ENCODE data around the gene SMARCA1.

SMARCA1 gene

DNA sequence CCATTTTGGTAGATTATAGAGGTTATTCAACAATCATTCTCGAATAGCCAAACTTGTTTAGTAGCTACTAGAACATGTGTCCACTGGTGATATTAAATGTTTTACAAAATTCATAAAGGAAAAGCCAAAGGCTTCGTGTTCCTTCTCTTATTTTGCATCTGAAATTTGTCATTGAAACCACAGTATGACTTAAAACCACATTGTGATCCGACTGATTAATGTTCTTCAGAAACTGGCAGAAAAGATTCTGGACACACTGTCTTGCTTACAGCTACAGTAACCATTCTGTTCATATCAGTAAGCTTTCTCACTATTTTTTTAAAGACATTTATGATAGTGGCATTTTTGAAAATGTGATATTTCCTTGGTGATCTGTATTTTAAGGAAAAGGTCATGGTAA lies 2.6 kb upstream of the SMARCA1 start:
- no peak for DNase-seq

DNA sequence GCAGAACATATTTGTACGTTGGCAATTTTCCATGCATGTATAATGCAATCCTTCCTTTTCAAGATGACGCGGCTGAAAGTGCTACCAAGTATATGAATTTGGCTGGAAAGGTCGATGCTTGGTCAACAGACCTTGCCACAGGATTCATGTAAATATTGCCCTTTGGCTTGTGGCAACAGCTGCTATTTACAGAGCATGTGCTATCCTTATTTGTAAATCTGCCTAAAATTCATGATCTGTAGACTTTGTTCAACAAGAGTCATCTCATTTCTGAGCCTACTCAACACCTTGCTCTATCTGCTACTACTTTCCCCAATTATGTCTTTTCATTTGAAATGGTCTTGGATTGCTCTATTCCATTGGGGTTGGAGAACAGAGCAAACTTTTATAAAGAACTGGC lies 1.9 kb upstream of the SMARCA1 start:
- no peak for DNase-seq

DNA sequence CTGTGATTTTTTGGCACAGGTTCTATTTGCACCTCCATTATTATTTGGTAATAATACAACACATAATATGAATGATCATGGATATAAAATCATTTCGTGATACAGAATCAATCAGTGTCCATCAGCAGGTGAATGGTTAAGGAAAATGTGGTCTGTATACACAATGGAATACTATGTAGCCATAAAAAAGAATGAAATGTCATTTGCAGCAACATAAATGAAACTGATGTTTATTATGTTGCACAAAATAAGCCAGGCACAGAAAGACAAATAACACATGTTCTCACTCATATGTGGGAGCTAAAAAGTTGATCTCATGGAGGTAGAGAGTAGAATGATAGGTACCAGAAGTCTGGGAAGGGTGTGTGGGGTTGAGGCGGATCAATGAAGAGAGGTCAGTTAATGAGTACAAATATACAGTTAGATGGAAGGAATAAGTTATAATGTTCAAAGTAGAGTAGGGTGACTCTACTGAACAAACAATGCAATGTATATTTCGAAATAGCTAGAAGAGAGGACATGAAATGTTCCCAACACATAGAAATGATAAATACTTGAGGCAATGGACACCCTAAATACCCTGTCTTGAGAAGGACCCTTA lies 1.1 kb upstream of the SMARCA1 start:
- no peak for DNase-seq

DNA sequence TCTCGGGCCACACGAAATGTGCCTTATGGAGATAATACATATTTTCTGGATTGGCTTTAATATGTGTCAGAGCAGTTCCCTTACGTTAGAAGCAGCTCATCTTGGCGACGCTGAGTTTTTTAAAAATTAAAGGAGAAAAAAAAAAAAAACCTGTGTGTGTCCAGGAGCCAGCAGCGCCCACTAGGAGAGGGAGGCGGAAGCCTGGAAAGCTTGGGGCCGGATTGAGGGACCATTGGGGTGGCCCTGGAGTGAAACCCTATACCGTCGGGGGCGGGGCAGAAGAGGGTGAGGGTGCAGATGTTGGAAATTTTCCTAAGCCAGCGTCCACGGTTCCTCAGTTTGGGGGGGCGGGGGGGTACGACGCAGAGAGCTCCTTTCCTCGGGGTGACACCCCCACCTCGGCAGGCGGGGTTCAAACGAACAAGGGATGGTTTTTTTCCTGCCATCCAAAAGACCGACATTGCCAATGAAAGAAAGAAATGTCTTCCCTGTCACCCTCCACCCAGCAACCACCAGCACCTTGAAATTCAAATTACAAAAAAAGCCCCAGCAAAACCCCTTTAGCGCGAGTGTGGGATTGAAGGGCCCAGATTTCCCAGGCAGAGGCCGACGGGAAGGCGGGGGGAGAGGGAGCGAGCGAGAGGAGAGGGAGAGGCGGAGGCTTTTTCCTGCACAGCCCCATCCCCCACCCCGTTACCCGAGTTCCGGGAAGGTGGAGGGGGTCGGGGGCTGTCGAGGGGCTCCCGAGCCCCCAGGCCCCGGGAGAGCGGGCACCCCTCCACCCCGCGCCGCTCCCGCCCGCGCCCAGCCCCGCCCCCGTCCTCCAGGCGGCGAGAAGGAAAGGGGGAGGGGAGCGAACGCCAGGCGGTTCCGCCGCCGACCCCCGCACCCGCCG lies 859 bp downstream of the SMARCA1 start:
- DNase-seq: no peak

DNA sequence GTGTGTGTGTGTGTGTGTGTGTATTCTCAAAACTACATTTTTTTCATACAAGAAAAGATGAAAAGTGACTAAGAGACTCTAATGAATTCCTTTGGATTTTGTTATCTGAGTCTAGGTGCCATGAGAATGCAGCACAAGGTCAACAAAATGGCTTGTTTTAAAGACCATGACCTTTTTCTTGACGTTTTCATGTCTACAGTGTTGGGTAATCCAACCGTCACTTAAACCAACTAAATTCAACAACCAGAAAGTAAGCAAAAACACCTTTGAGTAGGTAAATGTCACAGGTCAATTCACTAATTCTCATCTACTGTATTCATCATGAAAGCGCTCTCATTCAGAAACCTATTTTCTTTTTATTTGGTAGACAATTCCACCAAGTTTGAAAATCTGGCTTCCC lies 3.1 kb downstream of the SMARCA1 start:
- DNase-seq: no peak

DNA sequence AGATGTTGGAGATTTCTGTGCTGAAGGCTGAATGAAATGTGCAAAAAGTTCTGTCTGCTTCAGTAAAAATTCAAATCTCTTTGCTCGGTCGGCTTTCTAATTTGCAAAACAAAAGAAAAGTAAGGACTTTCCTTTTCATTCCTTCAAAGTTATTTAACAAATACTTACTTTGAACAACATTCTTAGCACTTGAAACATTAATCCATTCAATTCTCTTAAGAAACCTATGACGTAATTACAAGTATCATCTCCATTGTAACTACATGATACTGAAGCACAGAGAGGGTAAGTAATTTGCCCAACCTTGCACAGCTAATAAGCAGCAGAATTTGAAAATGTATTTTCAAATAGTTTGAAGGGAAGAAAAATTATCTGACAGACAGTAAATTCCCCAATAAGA lies 6.9 kb downstream of the SMARCA1 start:
- no peak for DNase-seq

DNA sequence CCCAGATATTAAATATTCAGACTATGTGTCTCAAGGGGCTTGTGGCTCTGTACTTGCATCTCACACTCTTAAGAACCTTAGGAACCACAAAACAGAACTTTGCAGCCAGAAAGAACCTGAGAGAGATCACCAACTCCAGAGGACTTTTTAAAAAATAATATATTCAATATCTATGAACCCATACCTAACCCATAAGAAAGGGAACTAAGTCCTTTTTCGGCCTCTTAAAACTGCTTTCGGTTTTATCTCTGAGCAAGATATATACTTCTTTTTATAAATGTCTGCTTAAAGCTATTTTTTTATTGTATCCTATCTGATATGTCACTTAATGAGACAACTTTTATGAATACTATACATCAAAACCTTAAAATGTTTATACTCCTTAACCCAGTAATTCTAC lies 10.9 kb downstream of the SMARCA1 start:
- no peak for DNase-seq

DNA sequence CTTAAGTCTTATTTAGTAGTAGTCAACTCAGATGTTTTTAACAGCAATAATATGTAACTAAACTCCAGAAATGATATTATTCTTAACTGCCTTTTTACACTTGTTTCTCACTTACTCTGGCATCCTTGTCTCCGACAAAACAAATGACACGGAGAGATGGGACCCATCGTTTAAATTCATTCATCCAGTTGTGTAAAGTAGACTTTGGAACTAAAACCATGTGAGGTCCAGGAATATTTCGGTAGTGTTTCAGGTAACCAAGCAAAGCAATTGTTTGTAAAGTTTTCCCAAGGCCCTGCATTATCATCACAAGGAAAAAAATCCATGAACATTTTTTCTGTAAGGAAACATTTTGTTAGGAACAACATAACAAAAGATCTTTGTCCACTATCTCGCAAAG lies 11.6 kb downstream of the SMARCA1 start:
- no peak for DNase-seq

DNA sequence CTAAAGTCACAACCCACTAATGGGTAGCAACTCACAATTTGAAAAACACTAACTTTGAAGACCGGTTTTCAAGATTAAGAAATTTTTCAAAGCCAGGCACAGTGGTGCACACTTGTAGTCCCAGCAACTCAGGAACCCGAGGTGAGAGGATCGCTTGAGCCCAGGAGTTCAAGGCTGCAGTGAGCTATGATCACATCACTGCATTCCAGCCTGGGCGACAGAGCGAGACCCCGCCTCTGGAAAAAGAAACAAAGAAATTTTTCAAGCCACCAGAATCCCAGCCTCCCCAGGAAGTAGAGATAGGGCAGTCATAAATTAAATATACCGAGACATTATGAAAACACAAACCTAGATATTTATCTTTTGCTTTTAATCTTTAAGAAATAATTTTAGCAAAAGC lies 13.0 kb downstream of the SMARCA1 start:
- no peak for DNase-seq

DNA sequence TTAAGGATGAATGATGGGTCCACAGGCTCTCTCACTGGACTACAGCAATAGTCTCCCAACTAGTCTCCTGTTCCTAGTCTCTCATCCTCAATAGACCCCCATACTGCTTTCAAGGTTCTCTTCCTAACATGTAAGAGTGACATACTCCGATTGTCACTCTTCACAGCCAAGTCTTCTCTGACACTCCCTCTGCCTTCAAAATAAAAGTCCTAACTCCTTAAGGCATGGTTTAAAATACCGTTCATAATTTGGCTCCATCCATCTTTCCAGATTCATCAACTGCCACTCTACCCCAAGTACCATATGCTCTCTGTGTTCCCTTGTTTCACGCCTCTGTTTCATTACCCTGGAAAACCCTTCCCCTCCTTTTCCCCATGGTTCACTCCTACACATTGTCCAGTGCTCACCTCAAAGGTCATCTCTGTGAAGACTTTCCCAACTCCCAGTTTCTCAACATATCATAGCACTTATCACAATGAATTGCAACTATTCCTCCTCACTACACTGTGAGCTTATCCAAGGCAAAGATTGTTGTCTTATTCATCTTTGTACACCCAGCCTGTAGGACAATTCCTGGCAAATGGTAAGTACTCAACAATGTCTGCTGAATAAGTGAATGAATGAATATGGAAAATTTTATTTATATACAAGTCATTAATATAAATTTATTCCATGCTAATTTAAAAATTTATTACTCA lies 26.0 kb downstream of the SMARCA1 start:
- DNase-seq: no peak

DNA sequence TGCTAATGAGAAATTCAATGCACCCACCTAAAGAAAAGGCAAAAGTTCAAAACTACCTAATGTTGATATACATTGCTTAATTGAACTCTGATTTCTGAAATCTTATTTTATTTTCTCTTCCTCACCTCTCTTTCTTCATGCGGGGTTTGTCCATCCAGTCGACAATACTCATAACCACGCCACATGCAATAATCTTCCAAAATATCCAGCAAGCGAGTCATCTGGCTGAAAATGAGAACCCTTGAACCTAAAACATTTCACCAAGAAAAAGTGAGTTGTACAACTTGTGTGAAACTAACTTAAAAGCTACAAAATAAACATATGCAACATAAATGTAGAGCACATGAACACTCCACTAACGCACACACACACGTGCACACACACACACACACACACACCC lies 26.7 kb downstream of the SMARCA1 start:
- DNase-seq: no peak

DNA sequence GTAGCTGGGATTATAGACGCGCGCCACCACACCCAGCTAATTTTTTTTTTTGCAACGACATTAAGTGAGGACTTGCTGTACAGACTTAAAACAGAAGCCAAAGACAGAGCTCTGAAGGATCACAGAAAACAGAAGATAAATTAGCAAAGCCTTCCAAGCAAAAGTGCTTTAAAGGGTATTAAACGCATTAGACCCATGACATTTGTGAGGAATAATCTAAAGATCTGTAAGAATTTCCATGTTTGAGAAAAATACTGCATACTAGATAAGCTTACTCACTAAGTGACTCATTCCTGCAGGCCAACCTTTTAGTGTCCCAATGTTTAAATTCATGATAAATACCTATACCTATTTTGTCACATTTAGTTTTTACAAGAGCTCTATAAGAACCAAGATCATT lies 27.4 kb downstream of the SMARCA1 start:
- DNase-seq: no peak

DNA sequence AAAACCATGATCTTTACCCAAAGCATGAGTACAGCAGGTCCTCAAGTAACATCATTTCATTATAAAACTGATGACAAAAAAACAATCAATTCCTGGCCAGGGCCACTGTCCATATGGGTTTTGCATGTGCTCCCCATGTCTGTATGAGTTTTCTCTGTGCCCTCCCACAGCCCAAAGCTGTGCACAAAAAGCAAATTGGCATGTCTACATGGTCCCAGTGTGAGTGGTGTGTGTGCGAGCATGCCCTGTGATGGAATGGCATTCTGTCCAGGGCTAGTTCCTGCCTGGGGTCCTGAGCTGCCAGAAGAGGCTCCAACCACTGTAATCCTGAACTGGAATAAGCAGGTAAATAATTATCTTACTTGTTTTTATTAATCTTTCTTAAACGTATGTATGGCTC lies 28.4 kb downstream of the SMARCA1 start:
- no peak for DNase-seq

DNA sequence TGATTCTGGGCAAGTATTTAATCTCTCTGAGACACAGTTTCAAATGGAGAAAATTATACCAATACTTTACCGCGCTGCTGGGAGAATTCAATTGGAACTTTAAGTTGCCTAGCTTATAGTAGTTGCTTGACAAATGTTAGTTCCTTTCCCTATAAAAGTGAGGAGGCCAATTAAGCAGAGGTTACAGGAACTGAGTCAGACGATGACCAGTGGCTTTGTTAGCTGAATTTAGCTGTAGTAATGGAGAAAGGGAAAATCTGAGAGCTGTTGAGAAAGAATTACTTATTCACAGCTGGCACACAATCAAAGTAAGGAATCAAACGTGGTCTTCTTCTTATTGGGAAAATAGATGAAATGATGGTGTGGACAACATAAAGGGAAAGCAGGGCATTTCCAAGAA lies 29.6 kb downstream of the SMARCA1 start:
- DNase-seq: no peak

DNA sequence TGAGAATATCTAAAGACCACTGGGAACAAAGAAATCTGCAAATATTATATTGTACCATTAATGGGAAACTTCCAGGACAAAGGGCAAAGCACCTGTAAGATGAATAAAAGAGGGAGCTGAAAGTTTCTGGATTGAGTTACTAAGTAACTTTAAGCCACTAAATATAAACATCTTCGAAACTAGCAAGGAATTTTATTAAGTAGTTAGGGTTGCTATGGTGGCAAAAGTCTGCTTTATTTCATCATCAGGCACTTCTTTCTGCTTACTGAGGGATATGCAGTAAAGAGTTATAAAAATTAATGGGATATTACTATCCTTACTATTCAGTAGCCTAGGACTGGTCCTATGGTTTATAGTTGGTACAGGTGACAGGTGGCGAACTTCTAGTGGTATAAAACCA lies 33.0 kb downstream of the SMARCA1 start:
- DNase-seq: no peak

DNA sequence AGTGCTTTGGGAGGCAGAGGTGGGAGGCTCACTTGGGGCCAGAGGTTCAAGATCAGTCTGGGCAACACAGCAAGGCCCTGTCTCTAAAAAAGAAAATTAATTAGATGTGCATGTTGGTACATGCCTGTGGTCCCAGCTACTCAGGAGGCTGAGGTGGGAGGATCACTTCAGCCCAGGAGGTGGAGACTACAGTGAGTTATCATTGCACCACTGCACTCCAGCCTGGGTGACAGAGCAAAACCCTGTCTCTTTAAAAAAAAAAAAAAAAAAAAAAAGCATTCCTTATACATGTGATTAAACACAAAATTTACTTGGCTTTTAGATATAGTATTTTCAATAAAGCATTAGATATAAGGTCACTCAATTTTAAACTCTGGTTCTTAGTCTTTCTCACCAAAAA lies 34.9 kb downstream of the SMARCA1 start:
- DNase-seq: no peak

DNA sequence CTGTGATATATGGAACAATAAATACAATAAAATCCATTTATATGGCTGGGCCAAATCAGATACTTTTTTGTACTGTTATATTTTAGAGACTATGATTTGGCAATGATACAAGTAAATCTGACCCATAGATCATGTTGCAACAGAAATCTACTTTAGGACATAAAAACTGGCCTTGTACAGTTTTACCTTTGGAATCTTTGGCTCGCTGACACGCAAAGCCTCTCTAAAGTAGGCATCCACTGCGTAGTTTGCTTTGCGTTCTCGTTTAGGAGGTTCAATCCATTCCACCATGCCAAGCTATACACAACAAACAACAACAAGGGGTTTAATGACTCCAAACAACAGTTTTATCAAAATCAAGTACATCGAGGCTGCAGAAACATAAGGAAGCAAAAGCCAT lies 42.4 kb downstream of the SMARCA1 start:
- no peak for DNase-seq

DNA sequence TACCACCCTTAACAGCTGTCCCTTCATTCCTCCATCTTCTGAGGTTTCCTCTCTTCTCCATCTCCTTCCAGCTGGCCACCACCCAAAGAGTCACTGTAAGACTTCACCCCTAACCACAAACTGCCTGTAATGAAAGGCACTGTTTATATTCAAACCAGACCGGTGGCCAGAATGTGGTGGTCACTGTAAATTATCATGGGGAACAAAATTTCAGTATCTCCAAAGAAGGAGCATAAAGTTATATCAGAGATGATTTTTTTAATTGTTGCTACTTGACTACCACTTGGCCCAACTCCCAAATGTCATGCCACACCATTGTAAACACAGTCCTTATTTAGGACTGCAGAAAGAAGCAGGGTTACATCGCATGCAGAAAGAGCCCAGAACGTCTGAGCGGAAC lies 44.8 kb downstream of the SMARCA1 start:
- DNase-seq: no peak

DNA sequence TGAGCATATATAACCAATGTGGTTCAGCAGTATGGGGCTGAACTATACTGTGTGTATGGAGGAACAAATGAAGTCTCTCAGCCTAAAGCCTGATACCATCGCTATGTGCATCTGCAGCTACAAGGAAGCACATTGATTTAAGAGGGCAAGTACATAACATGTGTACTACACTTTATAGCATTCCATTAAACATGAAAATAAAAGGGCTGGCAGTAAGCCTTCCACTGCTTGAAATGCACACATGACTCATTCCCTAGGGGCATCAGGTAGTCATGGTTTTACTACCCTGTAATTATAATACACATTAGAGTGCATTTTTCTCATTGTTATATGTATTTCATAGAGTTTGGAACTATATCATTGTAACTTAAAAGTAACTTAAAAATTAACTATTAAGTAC lies 51.2 kb downstream of the SMARCA1 start:
- DNase-seq: no peak

DNA sequence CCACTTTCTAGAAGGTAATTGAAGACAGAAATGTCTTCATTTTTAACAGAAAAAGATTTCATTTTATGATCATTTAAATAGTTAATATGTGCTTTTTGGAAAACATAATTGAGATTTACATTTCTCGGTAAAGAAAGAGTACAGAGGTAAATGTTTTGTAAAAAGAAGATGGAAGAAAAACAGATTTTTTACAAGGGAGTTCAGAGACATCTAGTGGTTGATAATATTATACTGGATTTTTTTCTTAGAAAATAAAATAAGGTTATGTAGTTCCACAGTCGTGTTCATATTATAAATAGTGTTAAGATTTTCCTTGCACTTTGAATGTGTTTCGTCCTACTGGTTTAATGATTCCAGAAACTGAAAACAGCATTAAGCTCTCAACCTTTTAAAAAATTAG lies 60.6 kb downstream of the SMARCA1 start:
- no peak for DNase-seq

DNA sequence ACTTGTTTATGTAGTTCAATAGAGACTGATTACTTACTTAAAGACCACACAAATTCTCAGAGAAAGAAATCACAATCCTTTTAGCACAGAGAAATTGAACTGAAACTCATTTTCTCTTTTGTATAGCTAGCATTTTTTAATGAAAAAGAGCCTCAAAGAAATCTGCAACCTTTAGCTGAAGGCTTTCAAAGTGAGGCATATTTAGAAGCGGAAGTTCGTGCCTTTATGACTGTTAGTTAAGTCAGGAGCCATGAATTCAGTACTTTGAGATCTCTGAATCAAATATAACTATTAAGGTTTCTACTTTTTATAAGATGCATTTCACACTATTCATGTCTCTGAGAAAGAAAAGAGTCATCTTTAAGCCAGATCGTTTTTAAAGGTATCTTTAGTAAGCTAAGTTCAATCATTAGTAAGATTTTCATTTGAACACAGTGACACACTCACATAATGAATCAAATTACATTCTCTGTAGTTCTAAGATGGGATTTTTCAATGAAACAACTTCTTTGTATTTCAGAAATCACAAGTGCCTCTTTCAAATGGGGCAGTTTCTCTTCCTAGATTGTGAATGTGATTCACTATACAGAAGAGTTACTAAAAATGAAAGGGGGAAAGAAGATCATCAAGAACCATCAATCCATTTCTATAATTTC lies 61.4 kb downstream of the SMARCA1 start:
- DNase-seq: no peak

DNA sequence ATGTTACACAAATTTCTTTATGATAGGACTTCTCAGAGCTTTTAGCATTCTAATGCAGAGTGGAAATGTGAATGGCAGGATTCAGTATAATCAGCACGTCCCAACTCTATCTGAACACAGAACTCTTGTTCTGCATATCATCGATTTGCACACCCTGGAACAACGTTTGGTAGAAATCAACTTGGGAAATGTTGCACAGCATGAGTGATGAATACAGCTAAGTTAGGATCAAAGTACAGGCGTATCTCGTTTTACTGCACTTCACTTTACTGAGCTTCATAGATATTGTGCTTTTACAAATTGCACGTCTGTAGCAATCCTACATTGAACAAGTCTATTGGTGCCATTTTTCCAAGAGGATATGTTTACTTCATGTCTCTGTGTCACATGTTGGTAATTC lies 70.8 kb downstream of the SMARCA1 start:
- no peak for DNase-seq

DNA sequence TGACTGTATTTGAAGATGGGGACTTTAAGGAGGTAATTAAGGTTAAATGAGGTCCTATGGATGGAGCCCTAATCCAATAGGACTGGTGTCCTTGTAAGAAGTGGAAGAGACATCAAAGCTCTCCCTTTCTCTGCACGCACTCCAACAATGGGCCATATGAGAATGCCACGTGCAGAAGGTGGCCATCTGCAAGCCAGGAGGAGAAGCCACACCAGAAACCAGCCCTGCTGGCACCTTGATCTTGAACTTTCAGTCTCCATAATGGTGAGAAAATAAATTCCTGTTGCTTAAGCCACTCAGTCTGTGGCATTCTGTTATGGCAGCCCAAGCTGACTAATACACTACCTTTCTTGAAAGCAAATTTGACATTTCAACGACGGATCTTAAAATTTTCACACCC lies 73.2 kb downstream of the SMARCA1 start:
- DNase-seq: no peak

DNA sequence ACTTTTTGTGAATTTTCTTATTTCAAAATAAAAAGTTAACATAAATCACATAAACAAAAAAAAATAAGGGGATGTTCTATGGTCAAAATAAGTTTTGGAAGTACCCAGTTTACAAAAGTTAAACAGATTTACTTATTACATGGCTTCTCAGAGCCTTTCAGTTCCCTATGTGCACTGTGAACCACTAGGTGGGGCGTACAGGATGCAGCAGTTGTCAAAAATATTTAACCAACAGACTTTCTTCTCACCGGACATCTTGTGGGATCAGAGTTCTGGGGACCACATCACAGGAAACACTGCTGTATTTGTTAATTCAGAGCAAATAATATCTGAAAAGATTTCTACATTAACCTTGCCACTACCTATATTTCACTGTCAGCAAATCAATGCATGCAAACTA lies 74.1 kb downstream of the SMARCA1 start:
- DNase-seq: no peak
